Cardiac muscle cell (in vitro differentiated cells and primary cell): ENCODE results near the gene NLRP14. TPM values are rescaled to one million over a fixed set of nuclear protein-coding genes. Genes with fewer than 3 reads are reported as not detected.

Source experiments
- DNase-seq, 2 donors: peaks; one replicate each; pipeline versions ENCODE4 v3.0.0 to v3.0.0-alpha.2; 2010 to 2017; ENCODE audit warnings: low read depth in 1 of 2, low spot score in 1 of 2
- H3K27ac ChIP-seq: fragments of 200-600 bp; sonication (generic); 2 replicates; pipeline ENCODE4 v1.5.1; 2016
- H3K27me3 ChIP-seq: fragments of 200-600 bp; sonication (generic); 2 replicates; pipeline ENCODE4 v1.6.0; 2016; ENCODE audit warnings: control low read depth
- H3K36me3 ChIP-seq: fragments of 200-600 bp; sonication (generic); 2 replicates; pipeline ENCODE4 v1.5.1; 2016; ENCODE audit warnings: control low read depth
- H3K4me1 ChIP-seq: fragments of 200-600 bp; sonication (generic); 2 replicates; pipeline ENCODE4 v1.8.1; 2017; ENCODE audit warnings: low read depth, mild to moderate bottlenecking, mixed run types
- H3K4me3 ChIP-seq: fragments of 200-600 bp; sonication (generic); 2 replicates; pipeline ENCODE4 v1.5.1; 2016; ENCODE audit warnings: mild to moderate bottlenecking
- H3K9me3 ChIP-seq: fragments of 200-600 bp; sonication (generic); 2 replicates; pipeline ENCODE4 v1.5.1; 2017; ENCODE audit warnings: low read depth, mild to moderate bottlenecking, control low read depth
- CTCF ChIP-seq: IDR thresholded peaks from 2 replicates; pipeline ENCODE4 v1.5.1; 2012; ENCODE audit warnings: low read depth, mild to moderate bottlenecking, low read length
- polyA plus RNA-seq: library from polyadenylated mRNA; unstranded; fragments of >200 nt; fragmentation: Nextera tagmentation; extraction: Ambion mirVana; gene quantifications from 2 replicates; pipeline ENCODE4 v1.2.1, GENCODE V29; 2016
- total RNA-seq: library from RNA; depleted of rRNA; stranded (reverse); fragments of >200 nt; gene quantifications from 2 replicates; pipeline ENCODE4 v1.2.3, GENCODE V29; 2016

NLRP14 gene
- total and polyA plus RNA-seq, 2 experiments from 2014 or later = 0.92 to 1.0 TPM

DNA sequence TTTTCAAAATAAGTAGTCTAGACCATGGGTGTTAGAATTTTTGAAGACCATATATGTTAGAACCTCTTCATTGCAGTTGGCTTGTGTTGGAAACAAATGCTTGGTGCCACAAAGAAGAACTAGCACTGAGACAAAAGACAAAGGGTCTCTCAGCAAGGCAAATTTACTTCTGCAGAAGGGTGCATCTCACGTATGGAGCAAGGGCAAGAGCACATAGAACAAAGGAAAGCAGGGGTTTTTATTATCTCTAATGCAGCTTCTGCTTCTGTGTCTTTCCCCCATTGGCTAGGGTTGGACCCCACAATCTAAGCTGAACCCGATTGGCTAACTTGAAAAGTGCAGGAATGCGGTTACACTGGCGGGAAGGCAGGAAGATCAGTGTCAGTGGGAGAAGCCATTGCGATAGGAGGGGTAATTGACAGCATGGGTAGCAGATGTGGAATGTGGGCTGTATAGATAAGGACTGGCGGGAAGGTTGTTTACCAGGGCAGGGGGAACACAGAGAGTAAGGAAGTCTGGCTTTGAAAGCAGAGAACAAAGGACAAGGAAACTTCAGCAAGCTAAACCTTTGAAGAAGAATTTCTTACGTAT lies 59.4 kb downstream of the NLRP14 start:
- H3K36me3 ChIP-seq = no peaks in the 10 kb centered on the region
- H3K27ac ChIP-seq = no peak overlapping the region
- H3K9me3 ChIP-seq = no peaks in the 10 kb centered on the region
- H3K4me3 ChIP-seq = no peak overlapping the region
- no peak for DNase-seq
- no peaks in the 10 kb centered on the region for H3K27me3 ChIP-seq
- H3K4me1 ChIP-seq = no peaks in the 10 kb centered on the region
- no peak for TF ChIP-seq CTCF

- no peaks in the 10 kb centered on the region for H3K27me3 ChIP-seq
- TF ChIP-seq CTCF = no peak
- H3K4me1 ChIP-seq = no peaks in the 10 kb centered on the region
- no peak overlapping the region for H3K4me3 ChIP-seq
- no peaks in the 10 kb centered on the region for H3K36me3 ChIP-seq
- no peaks in the 10 kb centered on the region for H3K9me3 ChIP-seq
- H3K27ac ChIP-seq = no peak overlapping the region
- no peak for DNase-seq
Measured at GRCh38 chr11:7080900-7081299, 60.6 kb downstream of the NLRP14 start.

- no peak for DNase-seq
- H3K9me3 ChIP-seq = no peaks in the 10 kb centered on the region
- no peaks in the 10 kb centered on the region for H3K36me3 ChIP-seq
- no peak overlapping the region for H3K27ac ChIP-seq
- TF ChIP-seq CTCF = no peak
- H3K4me1 ChIP-seq = no peaks in the 10 kb centered on the region
- H3K4me3 ChIP-seq = no peak overlapping the region
- H3K27me3 ChIP-seq = no peaks in the 10 kb centered on the region
Measured at GRCh38 chr11:7081441-7081840, 61.2 kb downstream of the NLRP14 start.

DNA sequence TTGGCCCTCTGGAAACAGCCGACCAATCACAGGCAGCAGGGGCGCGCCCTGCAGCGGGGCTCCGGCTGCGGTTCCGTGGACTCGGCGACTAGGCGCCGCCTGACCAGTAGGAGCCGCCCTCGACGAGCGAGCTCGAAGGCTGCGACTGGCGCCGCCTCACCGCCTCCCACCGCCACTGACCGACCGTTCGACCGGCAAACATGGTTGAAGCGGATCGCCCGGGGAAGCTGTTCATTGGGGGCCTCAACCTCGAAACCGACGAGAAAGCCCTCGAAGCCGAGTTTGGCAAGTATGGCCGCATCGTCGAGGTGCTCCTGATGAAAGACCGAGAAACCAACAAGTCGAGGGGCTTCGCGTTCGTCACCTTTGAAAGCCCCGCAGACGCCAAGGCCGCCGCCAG lies 68.6 kb downstream of the NLRP14 start, which contains the start of gene RBMXL2:
Gene RBMXL2 (plus strand): TSS at position 78 of the 400 bp plus-strand sequence. CDS start 123 bp downstream, at position 201.
- DNase-seq = peak in 1 of 2 donors; percentile 0
- Histone ChIP-seq H3K27me3 (no peaks in the 10 kb centered on the region), H3K9me3 (no peaks in the 10 kb centered on the region), H3K4me3 (no peak within 1 kb of the TSS), H3K27ac (no peak within 1 kb of the TSS), H3K4me1 (no peaks in the 10 kb centered on the region), H3K36me3 (no peaks in the 10 kb centered on the region)
- TF ChIP-seq CTCF = no peak

- Histone ChIP-seq H3K4me1 (no peaks in the 10 kb centered on the region), H3K27ac (no peak overlapping the region), H3K36me3 (no peaks in the 10 kb centered on the region), H3K4me3 (no peak overlapping the region), H3K9me3 (no peaks in the 10 kb centered on the region), H3K27me3 (no peaks in the 10 kb centered on the region)
- TF ChIP-seq CTCF = no peak
- no peak for DNase-seq
Measured at GRCh38 chr11:7089328-7090251, 69.3 kb downstream of the NLRP14 start.
